DOHH2 (cell line): ENCODE results near the gene VWA2.

Experiments
- EZH2phosphoT487 ChIP-seq: fragments of 200-600 bp; sonication (generic); IDR thresholded peaks from 2 replicates; pipeline ENCODE4 v1.6.1; 2017; ENCODE audit warnings: borderline replicate concordance, mild to moderate bottlenecking, antibody characterized with exemption, low read length, moderate library complexity, mixed read lengths
- TF ChIP-seq, protein P1 (sequence below): fragments of 200-600 bp; sonication (generic); IDR thresholded peaks from one replicate; pipeline ENCODE4 v1.5.1; 2014; ENCODE audit warnings: antibody characterized with exemption, mild to moderate bottlenecking, low read depth, low read length; ENCODE audit not compliant: poor library complexity, severe bottlenecking

DNA sequence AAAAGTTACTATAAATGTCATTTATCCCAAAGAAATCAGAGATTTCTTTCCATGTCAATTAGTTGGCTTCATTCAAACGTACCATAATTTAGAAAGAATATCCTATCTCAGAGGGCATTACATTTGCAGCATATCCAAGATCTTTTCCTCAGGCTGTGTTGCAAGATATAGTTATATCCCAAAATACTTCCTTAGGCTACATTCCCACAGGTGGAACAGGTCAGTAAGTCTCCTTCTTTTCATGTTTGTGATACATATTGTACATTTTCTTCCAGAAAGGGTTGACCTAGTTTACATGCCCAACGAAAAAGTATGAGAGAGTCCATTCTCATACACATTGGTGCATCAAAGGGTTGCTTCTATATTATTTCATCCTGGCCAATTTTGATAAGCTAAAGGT, 26.9 kb upstream of the VWA2 start:
- TF ChIP-seq, protein P1, sequence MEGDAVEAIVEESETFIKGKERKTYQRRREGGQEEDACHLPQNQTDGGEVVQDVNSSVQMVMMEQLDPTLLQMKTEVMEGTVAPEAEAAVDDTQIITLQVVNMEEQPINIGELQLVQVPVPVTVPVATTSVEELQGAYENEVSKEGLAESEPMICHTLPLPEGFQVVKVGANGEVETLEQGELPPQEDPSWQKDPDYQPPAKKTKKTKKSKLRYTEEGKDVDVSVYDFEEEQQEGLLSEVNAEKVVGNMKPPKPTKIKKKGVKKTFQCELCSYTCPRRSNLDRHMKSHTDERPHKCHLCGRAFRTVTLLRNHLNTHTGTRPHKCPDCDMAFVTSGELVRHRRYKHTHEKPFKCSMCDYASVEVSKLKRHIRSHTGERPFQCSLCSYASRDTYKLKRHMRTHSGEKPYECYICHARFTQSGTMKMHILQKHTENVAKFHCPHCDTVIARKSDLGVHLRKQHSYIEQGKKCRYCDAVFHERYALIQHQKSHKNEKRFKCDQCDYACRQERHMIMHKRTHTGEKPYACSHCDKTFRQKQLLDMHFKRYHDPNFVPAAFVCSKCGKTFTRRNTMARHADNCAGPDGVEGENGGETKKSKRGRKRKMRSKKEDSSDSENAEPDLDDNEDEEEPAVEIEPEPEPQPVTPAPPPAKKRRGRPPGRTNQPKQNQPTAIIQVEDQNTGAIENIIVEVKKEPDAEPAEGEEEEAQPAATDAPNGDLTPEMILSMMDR: no peak
- no peak for TF ChIP-seq EZH2phosphoT487
